Transverse colon (tissue), 4 donors: ENCODE results near the gene GATA5.

Experiments used
- EP300 ChIP-seq: sonication (generic); formaldehyde crosslinking; IDR thresholded peaks from one replicate; pipeline ENCODE4 v1.6.1; 2017; ENCODE audit warnings: antibody characterized with exemption, low read depth
- POLR2A ChIP-seq: fragments of 450-650 bp; IDR thresholded peaks from one replicate; pipeline ENCODE4 v1.6.1; 2016; ENCODE audit warnings: antibody characterized with exemption, mild to moderate bottlenecking, moderate library complexity
- POLR2AphosphoS5 ChIP-seq, 3 donors: sonication (generic); formaldehyde crosslinking; IDR thresholded peaks; one replicate each; pipeline ENCODE4 v1.6.1; 2016; ENCODE audit warnings: antibody characterized with exemption in 3 of 3
- TF ChIP-seq, protein P1 (sequence below), 5 experiments: fragments of 200-600 bp in 3 of 5; fragments of 450-650 bp in 2 of 5; sonication (generic) in 3 of 5; IDR thresholded peaks; 1 replicate in 2 of 5; 2 replicates in 3 of 5; pipeline ENCODE4 v1.5.1; 2016 to 2017; ENCODE audit warnings: antibody characterized with exemption in 5 of 5, inconsistent platforms in 3 of 5, mild to moderate bottlenecking in 2 of 5, moderate library complexity in 1 of 5

DNA sequence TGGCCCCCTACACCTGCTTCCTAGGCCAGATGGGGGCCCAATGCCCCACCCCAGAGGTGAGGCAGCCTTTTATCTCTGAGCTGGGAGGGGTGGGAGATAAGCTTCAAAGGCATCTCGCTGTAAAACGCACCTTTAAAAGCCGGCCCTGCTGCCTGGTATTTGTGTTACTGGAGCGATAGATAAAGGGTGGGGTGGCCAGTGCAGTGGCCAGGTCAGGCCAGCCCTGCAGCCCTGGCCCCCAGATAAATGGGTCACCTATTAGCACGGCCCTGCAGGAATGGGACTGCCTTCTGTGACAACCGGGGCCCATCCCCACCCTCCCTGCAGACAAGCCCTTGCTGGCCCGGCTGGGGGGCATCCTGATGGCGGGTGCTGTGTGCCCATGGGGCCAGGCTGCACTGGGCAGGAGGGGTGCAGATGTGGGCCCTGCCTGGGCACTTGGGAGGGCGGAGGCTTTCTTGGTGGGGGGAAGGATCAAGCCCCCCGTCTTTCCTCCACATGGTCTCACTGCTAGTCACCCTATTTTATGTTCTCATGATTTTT lies 45.4 kb downstream of the GATA5 start:
- no peak for TF ChIP-seq POLR2A
- TF ChIP-seq, protein P1, sequence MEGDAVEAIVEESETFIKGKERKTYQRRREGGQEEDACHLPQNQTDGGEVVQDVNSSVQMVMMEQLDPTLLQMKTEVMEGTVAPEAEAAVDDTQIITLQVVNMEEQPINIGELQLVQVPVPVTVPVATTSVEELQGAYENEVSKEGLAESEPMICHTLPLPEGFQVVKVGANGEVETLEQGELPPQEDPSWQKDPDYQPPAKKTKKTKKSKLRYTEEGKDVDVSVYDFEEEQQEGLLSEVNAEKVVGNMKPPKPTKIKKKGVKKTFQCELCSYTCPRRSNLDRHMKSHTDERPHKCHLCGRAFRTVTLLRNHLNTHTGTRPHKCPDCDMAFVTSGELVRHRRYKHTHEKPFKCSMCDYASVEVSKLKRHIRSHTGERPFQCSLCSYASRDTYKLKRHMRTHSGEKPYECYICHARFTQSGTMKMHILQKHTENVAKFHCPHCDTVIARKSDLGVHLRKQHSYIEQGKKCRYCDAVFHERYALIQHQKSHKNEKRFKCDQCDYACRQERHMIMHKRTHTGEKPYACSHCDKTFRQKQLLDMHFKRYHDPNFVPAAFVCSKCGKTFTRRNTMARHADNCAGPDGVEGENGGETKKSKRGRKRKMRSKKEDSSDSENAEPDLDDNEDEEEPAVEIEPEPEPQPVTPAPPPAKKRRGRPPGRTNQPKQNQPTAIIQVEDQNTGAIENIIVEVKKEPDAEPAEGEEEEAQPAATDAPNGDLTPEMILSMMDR (IDR thresholded peaks at IDR 0.05): no peak
- no peak for TF ChIP-seq EP300
- no peak for TF ChIP-seq POLR2AphosphoS5 (IDR thresholded peaks at IDR 0.05)
